Ovary (tissue), 9 donors: Measurements from ENCODE around the gene HMSD. TPM values are rescaled to one million over a fixed set of nuclear protein-coding genes. Genes with fewer than 3 reads are reported as not detected.

ENCODE experiments used
- DNase-seq, 5 donors: peaks; one replicate each; pipeline ENCODE4 v3.0.0-alpha.2; 2019 to 2020
- H3K27ac ChIP-seq, 2 donors: fragments of 200-600 bp; one replicate each; pipeline versions ENCODE4 v1.5.1 to v1.8.0; 2019 to 2022
- H3K27me3 ChIP-seq: fragments of 200-600 bp; one replicate; pipeline ENCODE4 v1.8.0; 2022
- H3K36me3 ChIP-seq: fragments of 200-600 bp; sonication (generic); one replicate; pipeline ENCODE4 v1.5.1; 2019
- H3K4me1 ChIP-seq: one replicate; pipeline ENCODE4 v1.8.1; 2013; ENCODE audit warnings: mild to moderate bottlenecking, moderate library complexity; ENCODE audit not compliant: insufficient read depth
- H3K4me3 ChIP-seq: fragments of 200-600 bp; sonication (generic); one replicate; pipeline ENCODE4 v1.5.1; 2017
- H3K9me3 ChIP-seq, 2 donors: fragments of 200-600 bp in 1 of 2; sonication (generic) in 1 of 2; one replicate each; pipeline versions ENCODE4 v1.5.1 to v1.8.1; 2013 to 2019; ENCODE audit warnings: mild to moderate bottlenecking in 1 of 2, moderate library complexity in 1 of 2
- EP300 ChIP-seq: sonication (generic); formaldehyde crosslinking; IDR thresholded peaks from one replicate; pipeline ENCODE4 v1.6.1; 2017; ENCODE audit warnings: antibody characterized with exemption
- POLR2A ChIP-seq: fragments of 450-650 bp; IDR thresholded peaks from one replicate; pipeline ENCODE4 v1.6.1; 2017; ENCODE audit warnings: antibody characterized with exemption, mild to moderate bottlenecking, moderate library complexity
- WGBS, 3 donors: extraction: QIAGEN DNeasy Blood & Tissue Kit in 1 of 3; methylation state at CpG; one replicate each; pipeline versions ENCODE4 v1.1.5 to v1.1.7; 2013 to 2017; 5-methylcytosine and 5-hydroxymethylcytosine counted together
- intact Hi-C, 4 donors: fragments of 100-400 bp; cut with DNase I; formaldehyde crosslinking; loops; one replicate each; pipeline versions ENCODE4 v1.11.0 to v1.15.1; 2022 to 2023
- polyA plus RNA-seq, 2 donors: library from polyadenylated mRNA; stranded (reverse); fragments of 200-250 nt in 1 of 2; fragments of 350-450 nt in 1 of 2; fragmentation: Illumina TruSeq in 1 of 2; extraction: RNeasy Lipid Tissue Mini Kit (QIAGEN cat#74804) in 1 of 2; gene quantifications; one replicate each; pipeline ENCODE4 v1.2.3, GENCODE V29; 2013 to 2014
- total RNA-seq, 7 donors: library from RNA; depleted of rRNA in 2 of 7; stranded (reverse); fragments of >200 nt in 2 of 7; fragmentation: NEBNext Ultra II Directional in 3 of 7; extraction: Animal tissue kit (Norgen Biotek cat#: 25700) in 3 of 7; gene quantifications; one replicate each; pipeline versions ENCODE4 v1.1.0 to v1.2.4, GENCODE V29; 2016 to 2023
- TF ChIP-seq, protein P1 (sequence below), 3 donors: fragments of 450-650 bp in 2 of 3; fragments of 200-600 bp in 1 of 3; IDR thresholded peaks; one replicate each; pipeline versions ENCODE4 v1.5.1 to v1.8.0; 2016 to 2022; ENCODE audit warnings: antibody characterized with exemption in 3 of 3, mild to moderate bottlenecking in 1 of 3
- donor health status: DM: no; HTN: no; CAD: no; lungs with moderate emphysema.
- donor health status: DM: no; HTN: no; CAD: no.
- donor health status: Bipolar disorder and iron deficiency.
- donor health status: DM: yes; HTN: yes; CAD: no.
- donor health status: DM: no; HTN: no; CAD: no.
- donor health status: DM: yes; HTN: yes; CAD: no.

Gene HMSD
- total and polyA plus RNA-seq, 9 donors = 0.02 to 2.0 (median 0.08) TPM; not detected in 6

DNA sequence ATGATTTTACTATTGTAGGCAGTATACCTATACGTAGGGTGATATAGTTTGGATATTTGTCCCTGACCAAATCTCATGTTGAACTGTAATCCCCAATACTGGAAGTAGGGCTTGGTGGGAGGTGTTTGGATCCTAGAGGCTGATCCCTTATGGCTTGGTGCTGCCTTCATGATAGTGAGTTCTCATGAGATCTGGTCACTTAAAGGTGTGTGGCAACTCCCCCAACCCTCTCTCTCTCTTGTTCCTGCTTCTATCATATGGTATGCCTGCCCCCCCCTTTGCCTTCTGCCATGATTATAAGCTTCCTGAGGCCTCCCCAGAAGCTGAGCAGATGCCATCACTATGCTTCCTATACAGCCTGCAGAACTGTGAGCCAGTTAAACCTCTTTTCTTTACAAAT, 43.0 kb upstream of the HMSD start:
- no peak overlapping the region for H3K27ac ChIP-seq
- no peaks in the 10 kb centered on the region for H3K9me3 ChIP-seq
- 76 to 90% (median 81%) methylated on average over 1 of the region's 1 CpG for WGBS, 3 donors
- no peak overlapping the region for H3K4me3 ChIP-seq
- H3K27me3 ChIP-seq = no peaks in the 10 kb centered on the region
- intact Hi-C loops = no loop called here
- no peaks in the 10 kb centered on the region for H3K36me3 ChIP-seq
- TF ChIP-seq POLR2A = no peak
- no peak for TF ChIP-seq EP300
- TF ChIP-seq, protein P1, sequence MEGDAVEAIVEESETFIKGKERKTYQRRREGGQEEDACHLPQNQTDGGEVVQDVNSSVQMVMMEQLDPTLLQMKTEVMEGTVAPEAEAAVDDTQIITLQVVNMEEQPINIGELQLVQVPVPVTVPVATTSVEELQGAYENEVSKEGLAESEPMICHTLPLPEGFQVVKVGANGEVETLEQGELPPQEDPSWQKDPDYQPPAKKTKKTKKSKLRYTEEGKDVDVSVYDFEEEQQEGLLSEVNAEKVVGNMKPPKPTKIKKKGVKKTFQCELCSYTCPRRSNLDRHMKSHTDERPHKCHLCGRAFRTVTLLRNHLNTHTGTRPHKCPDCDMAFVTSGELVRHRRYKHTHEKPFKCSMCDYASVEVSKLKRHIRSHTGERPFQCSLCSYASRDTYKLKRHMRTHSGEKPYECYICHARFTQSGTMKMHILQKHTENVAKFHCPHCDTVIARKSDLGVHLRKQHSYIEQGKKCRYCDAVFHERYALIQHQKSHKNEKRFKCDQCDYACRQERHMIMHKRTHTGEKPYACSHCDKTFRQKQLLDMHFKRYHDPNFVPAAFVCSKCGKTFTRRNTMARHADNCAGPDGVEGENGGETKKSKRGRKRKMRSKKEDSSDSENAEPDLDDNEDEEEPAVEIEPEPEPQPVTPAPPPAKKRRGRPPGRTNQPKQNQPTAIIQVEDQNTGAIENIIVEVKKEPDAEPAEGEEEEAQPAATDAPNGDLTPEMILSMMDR (IDR thresholded peaks at IDR 0.05) = no peak
- no peak for DNase-seq
- no peaks in the 10 kb centered on the region for H3K4me1 ChIP-seq

DNA sequence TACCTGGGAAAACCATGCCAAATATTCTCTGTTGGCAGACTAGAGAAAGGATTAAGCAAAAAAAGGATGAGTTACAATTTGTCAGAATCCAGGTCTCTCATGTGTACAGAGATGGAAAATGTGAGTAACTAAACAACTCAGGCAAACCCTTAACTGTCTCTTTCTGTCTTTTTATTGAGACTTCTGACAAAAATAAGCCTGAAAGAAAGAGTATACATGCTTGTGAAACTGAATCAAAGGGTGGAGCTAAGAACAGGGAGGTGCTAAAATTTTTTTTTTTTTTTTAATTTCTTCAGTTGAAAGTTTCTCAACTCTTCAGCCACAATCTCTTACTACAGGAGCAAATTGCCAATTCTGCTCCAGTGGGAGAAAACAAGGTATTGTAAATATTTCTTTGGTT, 41.4 kb upstream of the HMSD start, which contains the start of gene SERPINB10:
Gene SERPINB10, plus strand, starts transcription at position 295 of the 400 bp plus-strand sequence. CDS start 7,553 bp downstream, outside the sequence.
- H3K4me1 ChIP-seq = no peaks in the 10 kb centered on the region
- H3K27me3 ChIP-seq = no peaks in the 10 kb centered on the region
- TF ChIP-seq POLR2A = no peak
- TF ChIP-seq, protein P1 (IDR thresholded peaks at IDR 0.05) = no peak
- no peak for TF ChIP-seq EP300
- no peak within 1 kb of the TSS for H3K4me3 ChIP-seq
- intact Hi-C loops = no loop called here
- no peaks in the 10 kb centered on the region for H3K36me3 ChIP-seq
- no peak for DNase-seq
- H3K9me3 ChIP-seq = no peaks in the 10 kb centered on the region
- no peak within 1 kb of the TSS for H3K27ac ChIP-seq

DNA sequence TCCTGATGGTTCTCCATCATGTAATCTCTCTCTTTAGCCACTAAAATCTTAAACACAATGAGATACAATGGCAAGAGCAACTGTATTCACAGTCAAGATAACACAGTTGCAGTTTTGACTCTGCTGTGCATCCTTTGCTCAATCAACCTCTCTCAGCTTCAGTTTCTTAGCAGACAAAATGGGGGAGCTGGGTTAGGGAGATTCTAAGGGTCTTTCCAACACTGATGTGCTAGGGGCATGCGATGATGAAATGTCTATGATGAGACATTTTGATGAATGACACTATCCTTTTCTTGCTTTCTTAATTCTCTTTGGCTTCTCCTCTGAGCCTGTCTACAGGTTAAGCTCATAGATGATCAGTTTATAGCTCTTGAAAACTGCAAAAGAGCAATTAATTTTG, 40.2 kb upstream of the HMSD start:
- H3K36me3 ChIP-seq = no peaks in the 10 kb centered on the region
- intact Hi-C loops = no loop called here
- H3K27ac ChIP-seq = no peak overlapping the region
- TF ChIP-seq EP300 (no peak), POLR2A (no peak)
- TF ChIP-seq, protein P1 (IDR thresholded peaks at IDR 0.05) = no peak
- 84 to 94% (median 86%) methylated on average over 1 of the region's 1 CpG for WGBS, 3 donors
- no peaks in the 10 kb centered on the region for H3K27me3 ChIP-seq
- no peak overlapping the region for H3K4me3 ChIP-seq
- H3K4me1 ChIP-seq = no peaks in the 10 kb centered on the region
- no peak for DNase-seq
- no peaks in the 10 kb centered on the region for H3K9me3 ChIP-seq

DNA sequence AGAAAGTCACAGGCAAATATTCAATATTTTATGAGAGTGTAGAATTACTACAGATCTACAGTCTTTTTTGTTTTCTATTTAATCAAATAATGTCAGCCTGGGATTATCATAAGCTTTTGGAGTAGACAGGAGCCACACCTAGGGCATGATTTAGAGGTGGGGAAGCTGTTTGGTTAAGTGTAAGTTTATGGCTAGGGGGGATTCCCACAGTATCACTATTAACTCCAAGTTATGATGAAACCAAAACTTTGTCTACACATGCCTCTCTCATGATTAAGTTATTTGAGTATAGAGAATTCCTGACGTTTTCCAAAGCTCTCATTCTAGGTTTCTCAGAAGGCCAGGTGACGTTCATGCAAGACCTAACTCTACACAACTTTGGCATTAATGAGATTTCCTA, 39.2 kb upstream of the HMSD start:
- H3K27me3 ChIP-seq = no peaks in the 10 kb centered on the region
- H3K4me3 ChIP-seq = no peak overlapping the region
- intact Hi-C loops = no loop called here
- no peak overlapping the region for H3K27ac ChIP-seq
- H3K9me3 ChIP-seq = no peaks in the 10 kb centered on the region
- WGBS, 3 donors = 57 to 79% (median 66%) methylated on average over 2 of the region's 2 CpGs
- H3K36me3 ChIP-seq = no peaks in the 10 kb centered on the region
- DNase-seq = no peak
- no peaks in the 10 kb centered on the region for H3K4me1 ChIP-seq
- TF ChIP-seq POLR2A = no peak
- no peak for TF ChIP-seq EP300

DNA sequence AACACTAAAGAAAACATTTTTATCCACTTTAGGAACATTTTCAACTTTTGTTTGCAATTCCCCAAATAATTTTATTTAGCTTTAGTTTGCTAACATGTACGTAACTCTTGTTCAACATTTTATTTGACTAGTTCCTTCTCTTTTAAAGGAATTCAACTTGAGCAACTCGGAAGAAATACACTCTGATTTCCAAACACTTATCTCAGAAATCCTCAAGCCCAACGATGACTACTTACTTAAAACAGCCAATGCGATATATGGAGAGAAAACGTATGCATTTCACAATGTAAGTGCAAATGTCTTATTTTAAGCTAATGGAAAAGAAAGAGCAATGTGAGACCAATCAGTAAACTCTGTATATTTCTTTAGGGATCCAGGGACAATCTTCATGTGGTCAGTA, 31.3 kb upstream of the HMSD start:
- H3K36me3 ChIP-seq = no peaks in the 10 kb centered on the region
- no peaks in the 10 kb centered on the region for H3K27me3 ChIP-seq
- no peak for DNase-seq
- no peaks in the 10 kb centered on the region for H3K9me3 ChIP-seq
- H3K4me1 ChIP-seq = no peaks in the 10 kb centered on the region
- intact Hi-C loops = no loop called here
- TF ChIP-seq EP300 (no peak), POLR2A (no peak)
- TF ChIP-seq, protein P1 (IDR thresholded peaks at IDR 0.05) = no peak
- no peak overlapping the region for H3K4me3 ChIP-seq
- H3K27ac ChIP-seq = no peak overlapping the region
- 71 to 82% (median 77%) methylated on average over 5 of the region's 5 CpGs for WGBS, 3 donors
